ENCODE measurements around the gene CAMK1D. TPM values are rescaled to one million over a fixed set of nuclear protein-coding genes. Genes with fewer than 3 reads are reported as not detected.
A peak's percentile ranks its signal among the peaks of the same experiment; 100 is the strongest.

Gene CAMK1D
- total RNA-seq, 1 experiment from 2014 or later, result 0.15 TPM

GRCh38 chr10:12644380-12645144 lies 295.2 kb downstream of the CAMK1D start:
- DNase-seq (ENCODE audit: low spot score), result no peak

GRCh38 chr10:12645449-12645848 lies 296.1 kb downstream of the CAMK1D start:
- DNase-seq (ENCODE audit: low spot score), result no peak

GRCh38 chr10:12649012-12649584 lies 299.8 kb downstream of the CAMK1D start:
- DNase-seq (ENCODE audit: low spot score), result no peak

GRCh38 chr10:12650122-12650521 lies 300.8 kb downstream of the CAMK1D start:
- DNase-seq (ENCODE audit: low spot score), result no peak

- no peak for DNase-seq (ENCODE audit: low spot score)
These were observed 301.4 kb downstream of the CAMK1D start for GRCh38 chr10:12650538-12651298.

- no peak for DNase-seq (ENCODE audit: low spot score)
These were observed 306.6 kb downstream of the CAMK1D start for GRCh38 chr10:12655940-12656339.

GRCh38 chr10:12656518-12657142 lies 307.3 kb downstream of the CAMK1D start:
- peak; percentile 46 for DNase-seq (ENCODE audit: low spot score)

- no peak for DNase-seq (ENCODE audit: low spot score)
These were observed 308.1 kb downstream of the CAMK1D start for GRCh38 chr10:12657489-12657888.

GRCh38 chr10:12658526-12658925 lies 309.2 kb downstream of the CAMK1D start:
- no peak for DNase-seq (ENCODE audit: low spot score)

GRCh38 chr10:12659706-12660105 lies 310.4 kb downstream of the CAMK1D start:
- no peak for DNase-seq (ENCODE audit: low spot score)

- no peak for DNase-seq (ENCODE audit: low spot score)
These were observed 311.5 kb downstream of the CAMK1D start for GRCh38 chr10:12660812-12661211.

GRCh38 chr10:12661671-12662070 lies 312.3 kb downstream of the CAMK1D start:
- no peak for DNase-seq (ENCODE audit: low spot score)

GRCh38 chr10:12663863-12664262 lies 314.5 kb downstream of the CAMK1D start:
- no peak for DNase-seq (ENCODE audit: low spot score)

- DNase-seq (ENCODE audit: low spot score), result no peak
These were observed 316.2 kb downstream of the CAMK1D start for GRCh38 chr10:12665501-12665900.

- no peak for DNase-seq (ENCODE audit: low spot score)
These were observed 317.7 kb downstream of the CAMK1D start for GRCh38 chr10:12667052-12667451.

- no peak for DNase-seq (ENCODE audit: low spot score)
These were observed 319.3 kb downstream of the CAMK1D start for GRCh38 chr10:12668634-12669033.

GRCh38 chr10:12670004-12670403 lies 320.7 kb downstream of the CAMK1D start:
- no peak for DNase-seq (ENCODE audit: low spot score)

GRCh38 chr10:12675186-12675585 lies 325.8 kb downstream of the CAMK1D start:
- no peak for DNase-seq (ENCODE audit: low spot score)

- no peak for DNase-seq (ENCODE audit: low spot score)
These were observed 330.3 kb downstream of the CAMK1D start for GRCh38 chr10:12679636-12680035.

- no peak for DNase-seq (ENCODE audit: low spot score)
These were observed 331.9 kb downstream of the CAMK1D start for GRCh38 chr10:12681252-12681651.

GRCh38 chr10:12684784-12685183 lies 335.4 kb downstream of the CAMK1D start:
- DNase-seq (ENCODE audit: low spot score), result no peak
